T-helper 17 cell (primary cell): ENCODE data around the gene THAP11. TPM values are rescaled to one million over a fixed set of nuclear protein-coding genes. Genes with fewer than 3 reads are reported as not detected.

ENCODE experiments used
- ATAC-seq: fragments of 150-1000 bp; cut with Tn5 transposase; 2 replicates; pipeline ENCODE4 v1.10.0; 2021; ENCODE audit warnings: mild to moderate bottlenecking, moderate library complexity
- DNase-seq, 3 donors: peaks; one replicate each; pipeline versions ENCODE4 v3.0.0 to v3.0.0-alpha.2; 2020 to 2021
- H3K9me3 ChIP-seq: one replicate; pipeline ENCODE4 v1.7.0; 2013; ENCODE audit warnings: low read length, mild to moderate bottlenecking; ENCODE audit not compliant: control insufficient read depth, poor library complexity, severe bottlenecking
- H3K27ac Mint-ChIP-seq: one replicate; pipeline ENCODE4 v1.8.0; 2022; ENCODE audit warnings: mild to moderate bottlenecking, moderate library complexity, mixed read lengths
- H3K27me3 Mint-ChIP-seq: one replicate; pipeline ENCODE4 v1.8.0; 2022; ENCODE audit warnings: mixed read lengths
- H3K36me3 Mint-ChIP-seq: one replicate; pipeline ENCODE4 v1.8.0; 2022; ENCODE audit warnings: low read depth, mixed read lengths
- H3K4me1 Mint-ChIP-seq: one replicate; pipeline ENCODE4 v1.8.0; 2022; ENCODE audit warnings: mild to moderate bottlenecking, mixed read lengths
- H3K4me3 Mint-ChIP-seq: one replicate; pipeline ENCODE4 v1.8.0; 2022; ENCODE audit warnings: mild to moderate bottlenecking, moderate library complexity, mixed read lengths
- total RNA-seq, 4 donors: library from RNA in 2 of 4; stranded (reverse) in 2 of 4; gene quantifications; one replicate each; pipeline ENCODE4 v1.2.3 and lab custom pipeline; 2022 to 2026

THAP11 gene
- total RNA-seq, 2 donors from 2014 or later, result 31.2 to 33.1 TPM

GRCh38 chr16:67885545-67885944 lies 43.4 kb downstream of the THAP11 start:
- no peaks in the 10 kb centered on the region for H3K9me3 ChIP-seq
- H3K4me3 Mint-ChIP-seq, result no peak overlapping the region
- ATAC-seq (no peak), DNase-seq (no peak)
- peaks cover 4% of the 10 kb centered on the region for H3K4me1 Mint-ChIP-seq
- no peaks in the 10 kb centered on the region for H3K36me3 Mint-ChIP-seq
- H3K27me3 Mint-ChIP-seq, result no peaks in the 10 kb centered on the region
- H3K27ac Mint-ChIP-seq, result no peak overlapping the region

- peaks cover 4% of the 10 kb centered on the region for H3K4me1 Mint-ChIP-seq
- DNase-seq (no peak), ATAC-seq (no peak)
- no peaks in the 10 kb centered on the region for H3K36me3 Mint-ChIP-seq
- no peaks in the 10 kb centered on the region for H3K9me3 ChIP-seq
- no peaks in the 10 kb centered on the region for H3K27me3 Mint-ChIP-seq
- no peak overlapping the region for H3K27ac Mint-ChIP-seq
- H3K4me3 Mint-ChIP-seq, result no peak overlapping the region
Observed at GRCh38 chr16:67885976-67886375, 43.9 kb downstream of the THAP11 start.

GRCh38 chr16:67886387-67886786 lies 44.3 kb downstream of the THAP11 start:
- H3K4me1 Mint-ChIP-seq, result peaks cover 4% of the 10 kb centered on the region
- no peaks in the 10 kb centered on the region for H3K9me3 ChIP-seq
- no peak for ATAC-seq
- no peak for DNase-seq
- no peaks in the 10 kb centered on the region for H3K27me3 Mint-ChIP-seq
- H3K4me3 Mint-ChIP-seq, result no peak overlapping the region
- no peaks in the 10 kb centered on the region for H3K36me3 Mint-ChIP-seq
- no peak overlapping the region for H3K27ac Mint-ChIP-seq

GRCh38 chr16:67888331-67888730 lies 46.2 kb downstream of the THAP11 start:
- no peak overlapping the region for H3K4me3 Mint-ChIP-seq
- H3K9me3 ChIP-seq, result no peaks in the 10 kb centered on the region
- ATAC-seq (no peak), DNase-seq (no peak)
- peaks cover 2% of the 10 kb centered on the region for H3K36me3 Mint-ChIP-seq
- no peaks in the 10 kb centered on the region for H3K27me3 Mint-ChIP-seq
- no peak overlapping the region for H3K27ac Mint-ChIP-seq
- H3K4me1 Mint-ChIP-seq, result peaks cover 7% of the 10 kb centered on the region

- no peak for ATAC-seq
- DNase-seq, result no peak
- peaks cover 20% of the 10 kb centered on the region for H3K4me1 Mint-ChIP-seq
- H3K27me3 Mint-ChIP-seq, result no peaks in the 10 kb centered on the region
- no peaks in the 10 kb centered on the region for H3K9me3 ChIP-seq
- H3K27ac Mint-ChIP-seq, result peak overlapping the region; percentile 93
- peaks cover 2% of the 10 kb centered on the region for H3K36me3 Mint-ChIP-seq
- H3K4me3 Mint-ChIP-seq, result peak overlapping the region; percentile 95
Observed at GRCh38 chr16:67892375-67892774, 50.3 kb downstream of the THAP11 start.

GRCh38 chr16:67892899-67893742 lies 51.0 kb downstream of the THAP11 start, which contains the start of gene PSKH1:
Gene PSKH1 (plus strand): TSS chr16:67893254. CDS start chr16:67908750, 15,496 bp downstream.
- no peaks in the 10 kb centered on the region for H3K9me3 ChIP-seq
- Mint-ChIP-seq H3K27me3 (no peaks in the 10 kb centered on the region), H3K27ac (peak within 1 kb of the TSS; percentile 93), H3K4me1 (peaks cover 22% of the 10 kb centered on the region), H3K36me3 (peaks cover 2% of the 10 kb centered on the region), H3K4me3 (peak within 1 kb of the TSS; percentile 95)
- peak; percentile 83 to 92 (median 91) for DNase-seq
- ATAC-seq, result peak; percentile 99

Other genes starting within 250 kb of the THAP11 start
- 100 to 1,000 TPM; 144 to 145 TPM for gene CARMIL2, start 197.2 kb upstream of the THAP11 start, total RNA-seq
- 10 to 100 TPM; 29.5 to 38.7 TPM for gene ACD, start 182.1 kb upstream of the THAP11 start, total RNA-seq
- 1 to 10 TPM; 6.3 to 7.9 TPM for gene PARD6A, start 181.4 kb upstream of the THAP11 start, total RNA-seq
- 1 to 10 TPM; 6.1 to 6.8 TPM for gene ENKD1, start 175.6 kb upstream of the THAP11 start, total RNA-seq
- gene C16orf86, start 175.5 kb upstream of the THAP11 start, total RNA-seq, result 1 to 10 TPM; 2.9 to 5.1 TPM
- gene GFOD2, start 123.0 kb upstream of the THAP11 start, total RNA-seq, result 10 to 100 TPM; 11.7 to 14.7 TPM
- gene RANBP10, start 35.8 kb upstream of the THAP11 start, total RNA-seq, result 10 to 100 TPM; 29.8 to 30.4 TPM
- under 1 TPM; 0.62 to 0.63 TPM for gene TSNAXIP1, start 35.4 kb upstream of the THAP11 start, total RNA-seq
- gene NUTF2, start 4.6 kb downstream of the THAP11 start, total RNA-seq, result 10 to 100 TPM; 46.6 to 66.8 TPM
- 10 to 100 TPM; 75.3 to 77.0 TPM for gene CENPT, start 5.4 kb downstream of the THAP11 start, total RNA-seq
- 100 to 1,000 TPM in 1 of 2 donors, 10 to 100 TPM in 1; 99.0 to 105 TPM for gene EDC4, start 30.7 kb downstream of the THAP11 start, total RNA-seq
- gene NRN1L, start 42.6 kb downstream of the THAP11 start, total RNA-seq, result 1 to 10 TPM; 2.5 to 2.6 TPM
- gene PSKH1, start 50.9 kb downstream of the THAP11 start, total RNA-seq, result 10 to 100 TPM; 14.5 to 15.5 TPM
- gene CTRL, start 89.5 kb downstream of the THAP11 start, total RNA-seq, result 1 to 10 TPM; 6.7 to 8.4 TPM
- gene PSMB10, start 94.5 kb downstream of the THAP11 start, total RNA-seq, result 100 to 1,000 TPM in 1 of 2 donors, 10 to 100 TPM in 1; 93.7 to 119 TPM
- 1 to 10 TPM; 4.6 to 5.7 TPM for gene LCAT, start 101.8 kb downstream of the THAP11 start, total RNA-seq
- gene SLC12A4, start 126.3 kb downstream of the THAP11 start, total RNA-seq, result 10 to 100 TPM; 19.5 to 24.3 TPM
- under 1 TPM; 0.22 to 0.68 TPM for gene DPEP3, start 138.2 kb downstream of the THAP11 start, total RNA-seq
- 10 to 100 TPM; 42.7 to 51.2 TPM for gene DPEP2, start 157.2 kb downstream of the THAP11 start, total RNA-seq
- not detected for gene DPEP2NB, start 173.6 kb downstream of the THAP11 start, total RNA-seq
- 10 to 100 TPM; 13.2 to 14.8 TPM for gene DDX28, start 180.9 kb downstream of the THAP11 start, total RNA-seq
- 10 to 100 TPM; 12.0 to 12.3 TPM for gene DUS2, start 181.0 kb downstream of the THAP11 start, total RNA-seq
- gene NFATC3, start 243.1 kb downstream of the THAP11 start, total RNA-seq, result 100 to 1,000 TPM in 1 of 2 donors, 10 to 100 TPM in 1; 94.5 to 101 TPM